ENCODE results near the gene TMEM80.
A peak's percentile ranks its signal among the peaks of the same experiment; 100 is the strongest.

TMEM80 gene

DNA sequence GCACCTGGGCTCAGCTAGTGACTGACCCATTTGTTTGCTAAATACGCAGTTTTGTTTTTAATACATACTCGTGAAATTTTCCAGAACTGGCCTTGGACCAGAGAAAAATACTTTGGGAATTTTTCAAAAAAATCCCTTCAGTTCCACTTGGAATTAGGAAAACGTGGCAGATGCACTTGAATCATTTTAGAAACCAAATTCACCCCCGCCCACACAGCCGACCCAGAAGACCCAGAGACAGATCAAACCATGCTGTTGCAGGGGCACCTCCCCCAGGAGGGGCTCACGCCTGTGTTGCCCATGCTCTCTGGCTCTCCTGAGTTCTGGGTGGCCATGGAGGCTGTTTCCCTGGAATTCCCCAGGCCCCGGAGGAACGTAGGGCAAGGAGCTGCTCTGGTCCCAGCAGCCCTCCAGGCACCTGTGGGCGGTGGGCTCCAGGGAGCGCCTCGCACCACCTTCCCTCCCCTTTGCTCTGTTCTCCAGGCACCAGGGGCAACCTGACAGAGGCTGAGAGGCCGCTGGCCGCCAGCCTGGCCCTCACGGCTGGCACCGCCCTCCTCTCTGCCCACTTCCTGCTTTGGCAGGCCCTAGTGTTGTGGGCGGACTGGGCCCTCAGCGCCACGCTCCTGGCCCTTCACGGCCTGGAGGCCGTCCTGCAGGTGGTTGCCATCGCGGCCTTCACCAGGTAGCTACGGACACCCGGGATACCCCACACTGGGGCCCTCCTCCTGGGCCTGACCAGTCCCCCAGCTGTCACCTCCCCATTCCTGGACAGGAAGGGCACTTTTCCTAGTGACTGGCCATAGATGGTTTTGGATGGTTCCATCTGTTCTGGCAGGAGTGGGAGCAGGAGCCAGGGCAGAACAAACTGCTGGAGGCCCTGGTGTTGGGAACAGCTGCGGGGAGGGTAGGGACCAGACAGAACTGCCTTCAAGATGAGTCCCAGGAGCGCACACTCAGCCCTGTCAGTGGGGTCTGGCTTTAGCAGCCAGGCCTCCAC is 7.1 kb downstream of the TMEM80 start:
- DNase-seq: peak; percentile 50

DNA sequence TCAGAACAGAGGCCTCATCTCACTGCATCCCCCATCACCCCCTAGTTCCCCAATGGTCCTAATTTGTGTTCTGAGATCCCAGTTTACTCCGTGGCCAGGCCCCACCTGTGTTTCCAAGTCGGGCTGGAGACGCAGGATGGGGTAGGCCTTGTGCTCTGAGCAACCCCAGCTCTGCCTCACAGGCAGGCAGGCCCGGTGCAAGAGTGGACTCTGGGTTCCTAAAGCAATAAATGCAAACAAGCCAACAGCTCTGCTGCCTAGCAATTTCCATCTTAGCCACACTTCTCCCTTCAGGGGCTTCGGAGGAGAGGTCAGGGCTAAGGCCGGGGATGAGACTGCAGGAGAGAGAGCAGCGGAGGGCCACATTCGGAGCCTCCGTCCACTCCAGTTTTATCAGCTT is 7.9 kb downstream of the TMEM80 start:
- no peak for DNase-seq

DNA sequence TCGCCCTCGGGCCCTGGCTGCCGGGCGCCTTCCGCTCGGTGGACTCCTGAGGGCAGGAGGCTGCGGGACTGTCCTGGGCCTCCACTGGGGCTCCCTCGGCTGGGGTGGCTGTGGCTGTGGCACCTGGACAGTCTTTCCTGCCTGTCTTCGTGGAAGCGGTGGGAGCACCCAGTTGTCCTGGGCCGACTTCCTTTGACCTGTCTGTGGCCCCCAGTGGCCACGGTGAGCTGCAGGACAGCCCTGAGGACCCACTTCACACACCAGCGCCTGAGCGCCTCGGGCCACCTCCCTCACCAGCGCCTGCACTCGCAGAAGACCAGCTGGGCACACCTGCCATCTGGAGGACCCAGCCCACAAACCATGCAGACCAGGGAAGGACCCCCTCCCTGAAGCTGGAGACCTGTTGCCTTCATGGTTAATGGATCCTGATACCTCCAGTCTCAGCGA is 8.6 kb downstream of the TMEM80 start:
- no peak for DNase-seq

DNA sequence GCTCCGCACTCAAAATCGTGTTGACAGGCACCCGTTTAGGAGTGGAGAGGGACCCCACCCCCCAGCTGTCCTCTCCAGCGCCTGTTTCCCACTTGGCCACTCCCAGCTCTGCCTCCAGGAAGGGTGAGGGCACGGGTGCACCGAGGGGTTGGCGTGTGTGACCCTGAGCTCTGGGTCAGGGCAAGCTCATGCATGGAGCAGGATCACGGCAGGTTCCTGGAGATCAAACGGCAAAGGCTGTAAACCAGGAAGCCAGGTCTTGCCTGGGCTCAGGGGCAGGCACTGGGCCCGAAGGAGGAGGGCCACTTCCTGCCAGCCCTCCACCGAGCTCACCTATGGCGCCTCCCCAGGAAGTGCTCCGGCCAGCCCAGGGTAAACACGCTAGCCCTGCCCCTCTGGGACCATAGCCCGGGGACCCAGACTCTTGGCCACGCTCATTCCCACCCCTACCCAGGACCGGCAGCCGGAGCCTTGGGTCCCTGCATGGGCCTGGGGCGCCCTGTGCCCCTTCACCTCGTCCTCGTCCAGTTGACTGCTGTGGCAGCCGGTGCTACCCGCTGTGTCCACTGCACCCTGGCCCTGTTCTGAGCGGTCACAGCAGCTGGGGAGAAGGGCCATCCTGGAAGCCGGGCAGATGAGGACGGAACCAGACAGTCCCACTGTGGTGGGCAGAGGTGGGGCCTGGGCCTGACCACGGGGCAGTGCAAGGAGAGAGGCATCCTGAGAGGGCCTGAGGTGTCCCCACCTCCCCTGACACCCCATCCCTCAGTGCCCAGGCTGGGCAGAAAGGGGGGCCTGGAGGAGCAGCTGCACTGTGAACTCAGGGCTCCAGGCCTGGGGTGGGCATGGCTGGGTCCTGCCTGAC is 9.4 kb downstream of the TMEM80 start:
- DNase-seq: no peak

- DNase-seq: no peak
Measured at GRCh38 chr11:705646-706438, 10.2 kb downstream of the TMEM80 start, which contains the start of gene EPS8L2. TSS of gene EPS8L2 (plus strand) at chr11:706231. CDS start at chr11:709408, 3,177 bp downstream.

DNA sequence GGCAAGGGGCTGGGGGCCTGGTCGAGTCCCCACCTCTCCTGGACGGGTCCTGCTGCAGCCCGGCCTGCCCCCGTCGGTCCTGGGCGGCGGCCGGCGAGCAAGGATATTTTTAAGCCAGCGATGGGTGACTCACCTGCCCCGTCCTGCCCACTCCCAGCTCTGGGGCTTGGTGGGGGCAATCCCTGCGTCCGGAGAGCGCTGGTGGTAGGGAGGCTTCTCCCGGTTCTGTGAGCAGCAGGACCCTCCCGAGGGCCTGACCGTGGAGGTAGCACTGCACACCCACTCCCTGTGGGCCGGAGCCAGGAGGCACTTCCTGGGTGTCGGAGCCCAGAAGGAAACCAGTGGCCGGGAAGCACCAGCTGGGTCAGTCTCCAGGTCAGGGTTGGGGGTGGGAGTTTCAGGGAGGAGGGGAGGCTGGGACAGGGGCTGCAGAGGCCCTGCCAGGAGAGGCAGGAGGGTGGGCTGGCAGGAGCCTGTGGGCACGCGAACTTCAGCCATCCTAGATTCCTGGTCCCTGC is 10.9 kb downstream of the TMEM80 start:
- DNase-seq: peak; percentile 43

DNA sequence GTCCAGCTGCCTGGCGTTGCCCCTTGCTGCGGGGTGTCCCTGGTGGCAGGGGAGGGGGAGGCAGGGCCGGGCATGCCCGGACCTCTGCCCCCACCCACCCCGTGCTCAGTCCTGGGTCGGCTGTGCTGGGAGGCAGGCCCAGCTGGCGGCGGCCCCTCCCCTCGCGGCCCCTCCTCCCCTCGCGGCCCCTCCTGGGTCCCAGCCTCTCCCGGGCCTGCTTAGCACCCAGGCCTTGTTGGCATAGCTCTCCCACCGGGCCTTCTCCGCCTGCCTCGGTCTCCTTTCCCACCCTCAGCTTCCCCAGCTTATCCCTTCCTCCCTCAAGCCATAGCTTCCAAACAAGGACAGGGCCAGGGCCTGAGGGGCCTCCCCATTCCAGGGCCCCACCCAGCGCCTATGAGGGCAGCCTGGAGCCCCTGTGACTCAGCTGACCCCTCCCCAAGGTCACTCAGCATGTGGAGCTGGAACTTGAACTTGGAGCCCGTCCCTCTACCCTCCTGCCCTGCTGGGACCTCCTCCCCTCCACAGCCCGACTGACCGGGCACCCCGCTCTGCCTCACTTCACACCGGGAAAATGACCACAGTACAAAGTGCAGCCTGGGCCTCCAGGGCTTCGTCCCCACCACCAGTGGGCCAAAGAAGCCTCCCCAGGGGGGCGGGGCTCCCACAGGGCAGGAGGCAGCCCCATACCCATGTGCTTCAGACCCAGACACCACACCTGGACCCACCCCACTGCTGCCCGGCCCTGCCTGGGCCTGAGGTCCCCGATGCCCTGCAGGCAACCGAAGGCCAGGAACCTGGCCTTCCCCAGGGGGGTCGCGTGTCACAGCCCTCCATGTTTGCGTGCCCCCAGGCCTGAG is 11.6 kb downstream of the TMEM80 start:
- DNase-seq: no peak

DNA sequence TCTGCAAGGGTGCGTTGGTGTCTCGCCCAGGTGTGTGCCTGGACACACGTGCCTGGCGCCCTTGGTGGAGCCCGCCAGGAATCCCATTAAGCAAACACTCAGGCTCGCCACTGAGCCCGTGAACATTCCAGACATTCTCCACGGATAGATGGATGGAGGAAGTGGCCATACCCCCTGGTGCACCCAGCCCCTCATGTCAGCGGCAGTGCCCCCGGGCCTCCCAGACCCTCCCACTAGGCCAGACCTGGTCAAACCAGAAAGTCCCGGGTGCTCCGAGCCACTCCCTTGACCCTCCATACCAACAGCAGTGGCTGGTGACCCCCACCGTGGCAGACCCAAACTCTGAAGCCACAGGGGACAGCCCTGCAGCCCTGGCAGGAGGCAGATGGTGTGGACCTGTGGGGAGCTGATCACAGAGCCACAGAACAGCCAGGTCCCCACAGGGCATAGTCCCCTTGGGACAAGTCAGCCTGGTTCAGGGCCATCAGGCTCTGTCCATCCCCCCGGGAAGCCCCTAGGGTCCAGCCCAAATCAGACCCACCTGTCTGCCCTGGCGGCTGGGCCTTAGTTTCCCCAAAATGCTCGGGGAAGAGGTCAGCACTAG is 12.3 kb downstream of the TMEM80 start:
- DNase-seq: no peak

- no peak for DNase-seq
Measured at GRCh38 chr11:708511-708910, 12.9 kb downstream of the TMEM80 start.

GRCh38 chr11:709109-709997 is 13.7 kb downstream of the TMEM80 start:
- DNase-seq: no peak

DNA sequence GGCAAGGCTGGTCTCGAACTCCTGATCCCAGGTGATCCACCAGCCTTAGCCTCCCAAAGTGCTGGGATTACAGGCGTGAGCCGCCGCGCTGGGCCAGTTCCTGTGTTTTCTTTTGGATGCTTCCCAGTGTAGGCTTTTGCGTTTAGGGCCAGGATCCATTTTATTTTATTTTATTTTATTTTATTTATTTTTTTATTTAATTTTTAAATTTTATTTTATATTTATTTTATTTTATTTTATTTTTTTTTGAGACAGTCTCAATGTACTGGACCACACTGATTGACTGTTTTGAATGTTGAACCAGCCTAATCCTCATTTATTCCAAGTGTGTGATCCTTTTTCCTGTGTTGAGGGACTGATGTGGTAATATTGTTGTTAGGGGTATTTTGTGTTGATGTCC is 18.8 kb downstream of the TMEM80 start:
- no peak for DNase-seq

DNA sequence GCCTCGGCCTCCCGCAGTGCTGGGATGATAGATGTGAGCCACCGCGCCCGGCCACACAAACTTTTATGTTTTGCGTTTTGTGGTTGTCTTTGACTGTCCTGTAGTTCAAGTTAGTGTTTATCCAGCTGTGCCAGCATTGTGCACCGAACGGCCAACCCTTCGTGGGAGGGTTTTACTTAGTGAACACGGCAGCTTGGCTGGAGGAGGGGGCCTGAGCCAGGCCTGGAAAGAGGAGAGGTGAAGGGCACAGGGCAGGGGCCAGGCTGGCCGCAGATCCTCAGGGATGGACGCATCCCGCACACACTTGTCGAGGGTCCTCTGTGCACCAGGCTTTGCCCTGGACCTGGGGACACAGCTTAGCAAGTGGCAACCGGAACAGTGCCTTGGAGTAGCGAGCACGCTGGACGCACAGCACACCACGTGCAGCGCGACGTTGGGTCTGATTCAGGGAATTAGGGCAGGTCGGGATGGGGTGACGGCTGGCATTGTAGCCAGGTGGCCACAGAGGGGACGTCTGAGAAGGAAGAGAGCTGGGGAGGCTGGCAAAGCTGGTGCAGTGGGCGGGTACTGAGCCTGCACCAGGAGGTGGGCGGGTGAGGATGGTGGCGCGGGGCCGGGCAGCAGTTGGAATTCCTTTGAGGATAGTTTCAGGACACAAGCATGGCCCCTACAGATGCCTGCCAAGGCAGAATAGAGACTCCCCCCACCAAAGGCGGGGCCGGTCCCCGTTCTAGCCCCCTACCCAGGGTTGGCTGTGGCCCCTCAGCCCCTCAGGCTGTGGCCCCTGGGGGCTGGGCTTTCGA is 23.8 kb downstream of the TMEM80 start:
- no peak for DNase-seq

DNA sequence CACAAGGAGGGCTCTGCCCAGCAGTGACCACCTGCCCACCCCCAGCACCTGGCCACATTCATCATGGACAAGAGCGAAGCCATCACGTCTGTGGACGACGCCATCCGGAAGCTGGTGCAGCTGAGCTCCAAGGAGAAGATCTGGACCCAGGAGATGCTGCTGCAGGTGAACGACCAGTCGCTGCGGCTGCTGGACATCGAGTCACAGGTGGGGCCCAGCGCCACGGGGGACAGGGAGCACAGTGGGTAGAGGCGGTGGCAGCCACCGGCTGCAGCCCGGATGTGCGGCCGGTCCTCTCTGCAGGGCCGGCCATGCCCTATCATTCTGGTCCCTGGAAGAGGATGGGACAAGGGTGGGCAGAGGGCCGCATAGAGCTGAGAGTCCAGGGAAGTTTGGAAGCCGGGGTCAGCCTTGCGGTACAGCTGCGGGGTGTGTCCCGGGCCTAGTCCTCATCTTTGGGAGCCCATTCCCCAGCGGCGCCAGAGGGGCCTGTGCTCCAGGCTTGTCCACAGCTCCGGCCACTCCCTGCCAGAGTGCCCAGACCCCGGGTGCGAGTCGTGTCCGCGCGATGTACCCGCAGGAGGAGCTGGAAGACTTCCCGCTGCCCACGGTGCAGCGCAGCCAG is 24.5 kb downstream of the TMEM80 start:
- DNase-seq: no peak

GRCh38 chr11:720642-721246 is 25.1 kb downstream of the TMEM80 start:
- no peak for DNase-seq

- no peak for DNase-seq
Measured at GRCh38 chr11:721247-721740, 25.7 kb downstream of the TMEM80 start.

- peak; percentile 47 for DNase-seq
Measured at GRCh38 chr11:721741-722345, 26.2 kb downstream of the TMEM80 start.

- DNase-seq: no peak
Measured at GRCh38 chr11:722346-722811, 26.8 kb downstream of the TMEM80 start.
